Activated T-cell treated with anti-CD3 and anti-CD28 coated beads for 4 hours (primary cell): ENCODE data around the gene TEX29.

Source experiments
- DNase-seq: peaks from one replicate; pipeline ENCODE4 v3.0.0-alpha.2; 2020

The TEX29 gene

GRCh38 chr13:111292710-111293485, 27.5 kb upstream of the TEX29 start:
- no peak for DNase-seq

- DNase-seq = no peak
Measured at GRCh38 chr13:111295886-111296285, 24.6 kb upstream of the TEX29 start.

GRCh38 chr13:111296417-111296816, 24.0 kb upstream of the TEX29 start:
- DNase-seq = no peak

- DNase-seq = no peak
Measured at GRCh38 chr13:111298214-111298975, 22.0 kb upstream of the TEX29 start.

- DNase-seq = no peak
Measured at GRCh38 chr13:111302045-111302726, 18.3 kb upstream of the TEX29 start.

- DNase-seq = no peak
Measured at GRCh38 chr13:111303559-111303958, 16.9 kb upstream of the TEX29 start.

- no peak for DNase-seq
Measured at GRCh38 chr13:111304041-111304544, 16.3 kb upstream of the TEX29 start.

GRCh38 chr13:111304603-111305289, 15.7 kb upstream of the TEX29 start:
- no peak for DNase-seq

GRCh38 chr13:111312944-111313590, 7.4 kb upstream of the TEX29 start:
- no peak for DNase-seq

GRCh38 chr13:111313911-111314425, 6.5 kb upstream of the TEX29 start:
- no peak for DNase-seq

GRCh38 chr13:111314852-111315251, 5.6 kb upstream of the TEX29 start:
- DNase-seq = no peak

- no peak for DNase-seq
Measured at GRCh38 chr13:111315347-111315995, 5.0 kb upstream of the TEX29 start.

- DNase-seq = no peak
Measured at GRCh38 chr13:111316161-111316730, 4.2 kb upstream of the TEX29 start.

GRCh38 chr13:111317042-111317550, 3.3 kb upstream of the TEX29 start:
- no peak for DNase-seq

- no peak for DNase-seq
Measured at GRCh38 chr13:111317571-111318345, 2.7 kb upstream of the TEX29 start.

- DNase-seq = no peak
Measured at GRCh38 chr13:111318386-111318785, 2.1 kb upstream of the TEX29 start.

GRCh38 chr13:111319521-111319920, 921 bp upstream of the TEX29 start:
- no peak for DNase-seq

- no peak for DNase-seq
Measured at GRCh38 chr13:111322001-111322915, 1.8 kb downstream of the TEX29 start.

- no peak for DNase-seq
Measured at GRCh38 chr13:111322916-111323331, 2.5 kb downstream of the TEX29 start.
